Tongue (tissue), 2 donors: Measurements from ENCODE around the gene CSNK1G1. TPM values are rescaled to one million over a fixed set of nuclear protein-coding genes. Genes with fewer than 3 reads are reported as not detected.
A peak's percentile ranks its signal among the peaks of the same experiment; 100 is the strongest.
"Not testable (repeated sequence)": the region's sequence is repeated elsewhere in the genome, so short reads cannot be mapped to it uniquely, and the experiment has no call there.

ENCODE experiments used
- DNase-seq: peaks from one replicate; pipeline ENCODE4 v3.0.0-alpha.2; 2015
- total RNA-seq: library from RNA; depleted of rRNA; stranded (reverse); fragments of >200 nt; gene quantifications from one replicate; pipeline ENCODE4 v1.2.3, GENCODE V29; 2014

CSNK1G1 gene
- total RNA-seq: 18.8 TPM

DNA sequence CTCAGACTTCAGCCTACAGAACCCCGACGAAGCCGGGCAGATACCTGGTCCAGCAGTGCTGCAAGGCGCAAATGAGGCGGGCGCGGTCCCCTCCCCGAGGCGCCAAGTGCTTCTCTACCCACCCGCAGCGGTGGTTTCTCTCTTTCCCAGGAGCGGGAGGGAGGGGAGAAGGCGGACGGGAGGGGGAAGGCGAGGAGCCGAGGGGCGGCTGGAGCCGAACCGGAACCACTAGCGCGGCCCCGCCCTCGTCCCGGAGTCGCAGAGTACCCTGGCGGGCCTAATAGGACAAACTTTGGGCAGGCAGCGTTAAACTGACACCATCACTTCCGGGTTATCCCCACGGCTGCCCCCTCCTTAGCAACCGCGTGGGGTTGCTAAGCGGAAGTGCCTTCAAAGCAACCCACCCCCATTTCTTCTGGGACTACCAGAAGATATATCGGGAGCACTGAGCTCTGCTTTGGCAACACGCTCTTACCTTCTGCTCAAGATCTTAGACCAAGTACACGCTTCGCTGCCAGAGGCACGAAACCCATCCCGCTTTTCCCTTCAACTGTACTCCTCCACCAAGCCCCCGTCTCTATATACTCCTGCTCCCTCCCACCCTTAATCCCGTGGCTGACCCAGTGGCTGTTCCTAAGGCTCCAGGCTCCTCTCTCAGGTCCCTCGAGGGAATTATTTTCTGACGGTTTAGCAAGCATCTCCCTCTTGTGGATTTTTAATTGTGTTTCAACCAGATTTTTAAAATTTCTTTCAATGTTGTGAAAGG, at the start of gene CSNK1G1:
TSS of gene CSNK1G1 (minus strand) at position 230 of the 766 bp plus-strand sequence. CDS start 55,674 bp downstream, outside the sequence.
- peak; percentile 99 for DNase-seq

DNA sequence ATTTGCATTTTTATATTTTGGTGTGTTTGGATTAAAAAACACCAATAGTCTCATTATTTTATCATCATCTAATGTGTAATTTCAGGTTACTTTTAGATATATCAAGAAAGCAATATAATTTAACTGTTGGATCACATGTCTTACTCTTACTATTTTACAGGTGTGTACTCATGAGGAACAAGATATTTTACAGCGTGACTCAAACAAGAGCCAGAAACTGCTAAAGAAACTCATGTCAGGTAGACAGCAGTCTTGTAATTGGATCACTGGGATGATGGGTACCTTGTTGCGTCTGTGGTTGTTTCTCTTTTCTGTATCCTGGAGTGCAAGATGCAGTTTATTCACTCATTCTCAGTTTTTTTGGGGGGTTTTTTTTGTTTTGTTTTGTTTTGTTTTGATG, 44.6 kb upstream of the CSNK1G1 start:
- DNase-seq: no peak

DNA sequence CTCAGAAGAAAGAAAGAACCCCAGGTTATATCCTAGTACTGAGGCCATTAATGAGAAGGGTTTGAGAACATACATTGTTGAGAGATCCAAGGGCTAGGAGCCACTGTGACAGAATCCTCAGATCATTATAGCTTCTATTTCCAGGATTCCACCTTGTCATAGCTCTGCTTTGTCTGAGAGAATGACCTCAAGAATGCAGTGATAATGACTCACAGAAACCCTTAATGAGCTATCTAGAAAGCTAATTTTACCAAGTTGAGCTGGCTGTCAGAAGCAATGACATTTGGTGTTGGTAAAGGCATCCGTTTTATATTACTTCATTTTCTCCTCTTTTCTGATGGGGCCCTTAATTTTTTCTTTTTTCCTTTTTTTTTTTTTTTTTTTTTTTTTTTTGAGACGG, 42.6 kb upstream of the CSNK1G1 start:
- DNase-seq: no peak

DNA sequence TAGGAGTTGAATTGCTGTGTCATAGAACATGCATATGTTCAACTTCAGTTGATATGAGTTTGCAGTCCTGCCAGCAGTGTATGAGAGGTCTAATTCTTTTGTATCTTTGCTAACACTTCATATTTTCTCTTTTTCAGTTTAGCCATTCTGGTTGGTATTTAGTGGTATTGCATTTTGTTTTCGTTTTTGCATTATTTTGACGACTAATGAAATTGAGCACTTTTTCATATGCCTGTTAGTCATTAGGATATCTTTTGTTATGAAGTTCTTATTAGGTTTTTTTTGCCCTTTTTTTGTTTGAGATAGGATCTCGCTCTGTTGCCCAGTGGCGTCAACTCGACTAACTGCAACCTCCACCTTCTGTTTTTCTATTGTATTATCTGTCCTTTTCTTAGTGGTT, 40.8 kb upstream of the CSNK1G1 start:
- no peak for DNase-seq

DNA sequence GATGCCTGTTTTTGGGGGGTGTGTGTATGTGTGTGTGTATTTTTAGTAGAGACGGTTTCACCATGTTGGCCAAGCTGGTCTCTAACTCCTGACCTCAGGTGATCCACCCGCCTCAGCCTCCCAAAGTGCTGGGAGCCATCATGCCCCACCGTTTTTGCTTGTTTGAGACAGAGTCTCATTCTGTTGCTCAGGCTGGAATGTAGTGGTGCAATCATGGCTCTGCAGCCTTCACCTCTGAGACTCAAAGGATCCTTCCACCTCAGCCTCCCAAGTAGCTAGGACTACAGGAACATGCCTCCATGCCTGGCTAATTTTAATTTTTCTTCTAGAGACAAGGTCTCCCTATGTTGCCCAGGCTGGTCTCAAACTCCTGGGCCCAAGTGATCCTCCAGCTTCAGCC, 36.5 kb upstream of the CSNK1G1 start:
- not testable (repeated sequence) for DNase-seq

DNA sequence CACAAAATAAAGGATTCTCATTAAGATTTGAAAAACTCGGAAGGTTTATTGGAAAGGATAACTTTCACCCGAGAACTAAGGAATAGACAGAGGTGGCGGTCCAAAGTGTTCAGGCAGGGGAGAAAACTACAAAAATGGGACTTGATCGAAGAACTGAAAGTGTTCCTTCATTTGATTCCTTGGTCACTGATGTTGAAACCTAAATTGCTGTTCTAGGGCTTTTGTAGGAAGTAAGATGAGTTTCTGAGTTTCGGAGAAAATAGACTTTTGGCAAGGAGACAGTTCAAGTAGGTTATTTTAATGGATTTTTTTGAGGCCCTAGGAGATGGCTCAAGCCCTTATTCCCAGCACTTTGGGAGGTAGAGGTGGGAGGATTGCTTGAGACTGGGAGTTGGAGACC, 33.1 kb upstream of the CSNK1G1 start:
- DNase-seq: no peak

DNA sequence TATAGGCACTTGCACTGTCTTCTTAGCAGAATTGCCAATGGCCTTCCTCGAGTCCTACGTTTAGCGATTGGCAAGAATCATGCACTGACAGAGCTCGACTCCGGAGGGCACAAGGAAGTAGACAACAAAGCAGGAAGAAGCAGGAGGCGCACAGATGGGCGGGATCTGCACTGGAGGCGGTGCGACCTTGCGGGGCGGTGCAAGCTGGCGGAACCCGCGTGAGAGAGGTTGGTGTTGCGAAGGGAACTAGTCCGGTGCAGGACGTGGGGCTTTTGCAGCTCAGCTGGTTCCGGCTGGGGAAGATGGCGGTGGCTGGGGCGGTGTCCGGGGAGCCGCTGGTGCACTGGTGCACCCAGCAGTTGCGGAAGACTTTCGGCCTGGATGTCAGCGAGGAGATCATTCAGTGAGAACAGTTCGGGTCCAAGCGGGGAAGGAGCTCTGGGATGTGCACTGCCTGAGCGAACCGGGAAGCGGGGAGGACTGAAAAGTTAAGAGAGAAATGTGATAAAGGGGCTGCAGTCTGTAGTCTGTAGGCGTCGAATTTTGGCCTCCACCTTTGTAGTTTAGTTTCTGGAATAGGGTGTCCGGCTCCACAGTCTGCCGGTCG, 31.7 kb upstream of the CSNK1G1 start, which contains the start of gene TRIP4:
TSS of gene TRIP4 (plus strand) at position 275 of the 607 bp plus-strand sequence. CDS start at position 303, 28 bp downstream.
- peak; percentile 97 for DNase-seq

DNA sequence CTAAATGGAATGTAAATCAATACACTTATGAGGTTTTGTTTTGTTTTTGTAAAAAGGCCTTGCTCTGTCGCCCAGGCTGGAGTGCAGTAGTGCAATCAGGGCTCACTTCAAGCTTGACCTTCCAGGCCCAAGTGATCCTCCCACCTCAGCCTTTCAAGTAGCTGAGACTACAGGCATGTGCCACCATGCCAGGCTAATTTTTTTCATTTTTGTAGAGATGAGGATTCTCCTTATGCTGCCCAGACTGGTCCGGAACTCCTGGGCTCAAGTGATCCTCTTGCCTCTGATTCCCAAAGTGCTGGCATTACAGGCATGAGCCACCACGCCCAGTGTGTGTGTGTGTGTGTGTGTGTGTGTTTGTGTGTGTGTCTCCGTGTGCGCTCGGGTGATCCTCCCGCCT, 30.3 kb upstream of the CSNK1G1 start:
- DNase-seq: no peak

DNA sequence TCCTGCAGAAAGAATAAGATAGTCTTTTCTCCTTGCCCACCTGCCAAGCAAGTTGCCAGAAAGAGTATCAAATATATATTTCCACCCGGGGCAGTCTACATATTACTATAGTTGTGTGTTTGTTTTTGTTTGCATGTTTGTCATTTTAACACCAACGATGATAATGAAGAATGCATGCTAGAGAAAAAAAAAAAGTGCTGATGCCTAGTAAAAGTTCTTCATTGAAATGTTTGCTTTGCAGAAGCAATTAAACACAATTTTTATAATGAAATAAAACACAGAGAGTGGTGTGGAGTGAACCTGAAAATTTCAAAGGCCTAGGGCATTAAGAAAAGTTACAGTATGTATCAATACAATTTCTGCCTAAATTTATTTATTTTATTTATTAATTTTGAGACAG, 27.8 kb upstream of the CSNK1G1 start:
- no peak for DNase-seq

DNA sequence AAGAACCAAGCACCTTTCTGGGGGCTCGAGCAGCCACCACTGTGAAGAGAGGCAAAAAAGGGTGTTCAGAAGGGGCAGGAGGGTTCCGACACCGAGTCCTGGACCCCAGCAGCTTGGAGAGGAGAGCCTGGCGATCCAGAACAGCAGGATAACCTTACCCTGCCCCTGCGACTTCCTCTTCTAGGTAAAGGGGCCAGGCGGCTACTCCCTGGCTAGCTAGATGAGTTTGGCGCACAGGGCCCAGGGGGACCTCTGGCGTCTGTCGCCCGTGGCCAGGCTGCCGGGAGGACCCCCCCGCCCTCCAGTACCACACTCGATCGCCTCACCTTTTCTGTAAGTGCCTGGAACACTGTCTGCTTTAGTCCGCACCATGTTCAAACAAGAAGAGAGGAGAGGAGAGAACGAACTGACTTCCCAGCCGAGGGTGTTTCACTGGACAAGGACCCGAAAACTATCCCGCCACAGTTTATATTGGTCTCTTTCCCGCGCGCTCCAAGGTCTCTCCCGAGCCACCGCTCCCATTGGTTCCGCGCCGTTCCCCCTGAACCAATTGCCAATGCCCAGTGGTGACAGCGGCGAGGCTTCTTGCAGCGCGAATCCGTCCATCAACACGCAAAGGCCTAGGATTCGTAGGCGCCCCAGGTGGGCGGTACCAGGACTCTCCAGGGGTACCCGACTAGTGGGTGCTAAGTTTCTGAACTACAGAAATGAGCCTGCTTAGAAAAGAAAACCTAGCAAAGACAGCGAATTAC, 25.2 kb upstream of the CSNK1G1 start, which contains the start of gene PCLAF:
TSS of gene PCLAF (minus strand) at position 442 of the 752 bp plus-strand sequence. CDS start at position 372, 70 bp downstream.
- DNase-seq: peak; percentile 99

DNA sequence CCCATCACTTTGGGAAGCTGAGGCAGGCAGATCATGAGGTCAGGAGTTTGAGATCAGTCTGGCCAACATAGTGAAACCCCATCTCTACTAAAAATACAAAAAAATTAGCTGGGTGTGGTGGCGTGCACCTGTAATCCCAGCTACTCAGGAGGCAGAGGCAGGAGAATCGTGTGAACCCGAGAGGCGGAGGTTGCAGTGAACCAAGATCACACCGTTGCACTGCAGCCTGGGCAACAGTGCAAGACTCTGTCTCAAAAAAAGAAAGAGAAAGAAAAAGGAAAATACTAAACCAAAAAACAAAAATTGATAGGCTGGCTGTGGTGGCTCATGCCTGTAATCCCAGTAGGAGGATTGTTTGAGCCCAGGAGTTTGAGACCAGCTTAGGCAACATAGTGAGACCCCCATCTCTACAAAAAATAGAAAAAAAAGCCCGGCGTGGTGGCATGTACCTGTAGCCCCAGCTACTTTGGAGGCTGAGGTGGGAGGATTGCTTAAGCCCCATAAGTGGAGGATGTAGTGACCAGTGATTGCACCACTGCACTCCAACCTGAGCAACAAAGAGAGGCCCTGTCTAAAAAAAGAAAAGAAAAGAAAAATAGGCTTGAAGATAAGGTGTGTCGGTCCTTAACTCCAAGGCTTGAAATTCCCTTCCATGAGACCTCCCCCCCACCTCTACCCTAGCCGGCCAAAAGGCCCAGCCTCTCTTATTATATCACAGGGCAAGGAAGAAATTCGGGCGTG, 24.3 kb upstream of the CSNK1G1 start:
- not testable (repeated sequence) for DNase-seq

DNA sequence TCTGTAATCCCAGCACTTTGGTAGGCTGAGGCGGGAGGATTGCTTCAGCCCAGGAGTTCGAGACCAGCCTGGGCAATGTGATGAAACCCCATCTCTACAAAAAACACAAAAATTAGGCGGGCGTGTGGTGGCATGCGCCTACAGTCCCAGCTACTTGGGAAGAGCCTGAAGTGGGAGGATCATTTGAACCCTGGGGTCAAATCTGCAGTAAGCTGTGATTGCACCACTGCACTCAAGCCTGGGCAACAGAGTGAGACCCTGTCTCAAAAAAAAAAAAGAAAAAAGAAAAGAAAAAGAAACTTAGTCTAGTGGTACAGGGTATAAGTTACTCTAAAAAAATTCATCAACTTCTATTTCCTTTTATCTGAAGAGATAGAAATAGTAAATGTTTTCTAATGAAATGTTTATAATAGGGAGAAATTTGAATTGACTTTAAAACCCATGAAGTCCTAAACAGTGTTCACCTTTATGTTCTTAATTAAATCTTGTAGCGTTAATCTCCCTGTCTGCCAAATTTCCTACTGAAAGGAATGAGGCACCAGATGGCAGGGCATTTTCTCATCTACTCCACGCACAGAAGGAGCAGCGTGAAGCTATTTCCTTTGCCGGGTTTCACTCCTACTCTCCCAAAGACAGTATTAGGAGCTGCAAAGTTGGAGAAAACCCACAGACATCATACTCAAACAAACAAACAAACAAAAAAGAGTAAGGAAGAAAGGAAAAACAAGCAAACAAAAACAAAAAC, 23.4 kb upstream of the CSNK1G1 start:
- peak; percentile 22 for DNase-seq

DNA sequence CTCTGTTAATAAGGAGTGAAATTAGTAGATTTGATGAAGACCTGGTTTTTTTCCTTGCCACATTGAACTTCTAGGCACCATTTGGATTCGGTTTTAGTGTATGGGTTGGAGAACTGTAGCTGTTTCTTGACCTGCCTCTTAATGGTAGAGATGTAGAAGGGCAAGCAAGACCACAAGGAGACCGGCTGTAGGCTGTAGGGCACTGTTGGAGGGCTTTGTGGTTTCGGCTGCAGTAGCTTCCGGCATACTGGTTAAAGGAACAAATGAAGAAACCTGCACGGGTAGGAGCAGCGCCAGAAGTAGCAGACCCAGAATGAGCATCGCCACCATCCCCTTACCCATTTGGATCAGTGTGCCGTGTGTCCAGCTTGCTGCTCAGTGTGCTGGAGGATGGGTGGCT, 17.4 kb upstream of the CSNK1G1 start:
- DNase-seq: no peak

DNA sequence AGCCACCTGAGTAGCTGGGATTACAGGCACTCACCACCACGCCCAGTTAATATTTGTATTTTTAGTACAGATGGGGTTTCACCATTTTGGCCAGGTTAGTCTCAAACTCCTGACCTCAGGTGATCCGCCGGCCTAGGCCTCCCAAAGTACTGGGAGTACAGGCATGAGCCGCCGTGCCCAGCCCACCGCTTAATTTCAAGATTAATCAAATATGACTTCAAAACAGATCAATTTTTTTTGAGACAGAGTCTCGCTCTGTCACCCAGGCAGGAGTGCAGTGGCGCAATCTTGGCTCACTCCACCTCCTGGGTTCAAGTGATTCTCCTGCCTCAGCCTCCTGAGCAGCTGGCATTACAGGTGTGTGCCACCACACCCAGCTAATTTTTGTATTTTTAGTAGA, 15.4 kb upstream of the CSNK1G1 start:
- not testable (repeated sequence) for DNase-seq

DNA sequence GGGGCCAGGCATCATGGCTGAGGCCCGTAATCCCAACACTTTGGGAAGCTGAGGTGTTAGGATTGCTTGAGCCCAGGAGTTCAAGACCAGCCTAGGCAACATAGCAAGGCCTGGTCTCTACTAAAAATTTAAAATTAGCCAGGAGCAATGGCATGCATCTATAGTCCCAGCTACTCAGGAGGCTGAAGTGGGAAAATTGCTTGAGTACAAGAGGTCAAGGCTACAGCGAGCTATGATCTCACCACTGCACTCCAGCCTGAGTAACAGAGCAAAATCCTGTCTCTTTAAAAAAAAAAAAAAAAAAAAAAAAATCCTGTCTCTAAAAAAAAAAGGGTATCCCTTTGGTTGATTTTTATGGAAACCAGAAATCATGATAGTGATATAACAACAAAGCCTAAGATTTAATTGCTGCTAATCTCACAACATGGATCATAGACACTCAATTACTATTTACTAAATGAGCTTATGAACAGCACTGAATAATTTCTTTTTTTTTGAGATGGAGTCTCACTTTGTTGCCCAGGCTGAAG, 13.2 kb upstream of the CSNK1G1 start:
- DNase-seq: no peak

DNA sequence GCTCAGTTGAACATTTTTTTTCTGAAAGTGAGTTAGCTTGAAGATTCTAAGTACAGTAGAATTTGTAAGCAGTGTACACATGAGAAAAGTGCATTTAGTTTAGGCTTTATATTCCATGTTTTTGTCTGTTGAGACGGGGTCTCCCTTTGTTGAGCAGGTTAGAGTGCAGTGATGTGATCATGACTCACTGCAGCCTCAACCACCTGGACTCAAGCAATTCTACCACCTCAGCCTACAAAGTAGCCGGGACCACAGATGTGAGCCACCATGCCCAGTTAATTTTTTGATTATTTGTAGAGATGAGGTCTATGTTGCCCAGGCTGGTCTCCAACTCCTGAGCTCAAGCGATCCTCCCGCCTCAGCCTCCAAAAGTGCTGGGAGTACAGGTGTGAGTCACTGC, 5.3 kb upstream of the CSNK1G1 start:
- no peak for DNase-seq

DNA sequence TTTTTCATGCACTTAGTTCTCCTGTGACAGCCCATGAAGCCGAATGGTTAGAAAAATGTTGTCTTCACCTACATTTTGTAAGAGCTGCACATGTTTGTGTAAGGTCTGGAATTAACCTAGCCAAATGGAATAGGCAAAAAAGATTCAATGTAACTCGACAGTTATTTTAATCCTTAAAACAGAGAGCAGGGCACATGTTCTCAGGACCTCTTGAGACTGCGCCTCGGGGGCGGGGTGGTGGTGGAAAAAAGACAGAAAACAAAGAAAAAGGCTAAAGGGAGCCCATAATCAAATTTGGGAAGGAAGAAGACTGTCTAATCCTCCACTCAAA, 702 bp upstream of the CSNK1G1 start:
- DNase-seq: no peak

DNA sequence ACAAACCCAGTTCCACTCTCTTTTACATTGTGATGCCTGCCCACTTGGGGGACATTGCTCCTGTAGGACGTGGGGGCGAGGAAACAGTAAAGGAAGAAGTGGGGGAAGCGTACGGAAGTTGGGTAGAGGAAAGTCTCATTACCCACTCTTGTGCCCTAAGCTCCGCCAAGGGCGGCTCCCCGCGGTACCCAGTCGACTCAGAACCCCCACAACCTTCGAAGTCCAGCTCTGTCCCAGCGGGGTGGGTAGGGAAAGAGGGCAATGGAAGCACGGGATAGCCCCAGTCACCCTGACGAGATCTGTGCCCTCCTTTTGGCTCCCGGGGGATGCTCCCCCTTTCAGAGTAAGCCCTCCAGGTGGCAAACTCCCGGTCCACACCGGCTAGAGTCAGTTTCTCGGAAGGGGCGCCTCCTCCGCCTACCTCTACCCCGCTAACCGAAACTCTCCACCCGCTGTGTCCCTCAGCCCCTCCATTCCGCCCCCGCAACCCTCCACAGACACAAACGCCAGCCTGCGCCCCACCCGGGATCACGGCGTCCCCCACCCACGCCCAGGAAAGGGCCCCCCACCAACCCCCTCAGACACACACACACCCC, 527 bp downstream of the CSNK1G1 start:
- peak; percentile 33 for DNase-seq

DNA sequence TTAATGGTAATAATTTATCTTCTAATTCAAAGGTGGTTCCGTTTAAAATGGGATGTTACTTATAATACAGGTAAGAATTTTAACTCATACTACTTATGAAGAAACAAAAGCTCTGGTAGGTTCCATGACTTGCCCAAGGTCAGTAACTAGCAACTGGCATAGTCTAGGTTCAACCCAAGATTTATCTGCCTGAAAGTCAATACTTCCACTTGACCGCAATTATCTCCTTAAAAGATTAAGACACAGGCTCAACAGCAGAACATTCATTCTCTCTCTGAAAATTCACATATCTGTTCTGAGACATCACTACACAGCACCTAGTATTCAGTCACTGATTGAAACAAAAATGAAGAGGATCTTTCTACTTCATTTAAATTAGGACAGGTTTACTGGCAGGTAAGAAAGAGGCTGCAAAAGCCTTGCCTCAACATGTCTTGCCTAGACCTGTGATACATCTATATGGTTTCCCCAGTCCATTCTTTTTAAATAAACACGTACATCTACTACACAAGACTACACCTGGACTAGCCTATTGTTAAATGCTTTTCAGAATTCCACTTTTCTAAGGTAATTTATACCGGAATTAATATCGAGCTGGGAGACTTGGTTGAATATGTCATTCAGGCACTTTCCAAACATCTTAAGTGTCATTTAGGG, 1.2 kb downstream of the CSNK1G1 start:
- no peak for DNase-seq

DNA sequence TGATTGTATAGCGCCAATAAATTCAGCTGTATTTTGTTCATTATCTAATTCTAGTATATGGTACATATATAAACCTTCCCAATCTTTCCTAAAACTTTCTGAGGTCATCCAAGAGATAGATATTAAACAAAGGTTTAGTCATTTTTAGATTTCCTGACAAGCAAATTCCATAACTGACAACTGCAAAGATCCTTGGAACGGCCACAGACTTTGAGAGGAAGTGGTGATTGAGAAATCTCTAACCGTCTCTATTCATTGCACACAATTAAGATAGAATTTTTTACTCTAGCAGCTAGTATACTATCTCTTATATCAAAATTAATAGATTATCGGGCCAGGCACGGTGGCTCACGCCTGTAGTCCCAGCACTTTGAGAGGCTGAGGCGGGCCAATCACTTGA, 4.7 kb downstream of the CSNK1G1 start:
- no peak for DNase-seq
